RWPE2 (cell line): ENCODE data around the gene HOXA13.

Experiments used
- ATAC-seq: fragments of 200-7000 bp; cut with Tn5 transposase; 3 replicates; pipeline ENCODE4 v1.9.1; 2021; ENCODE audit warnings: low read depth
- DNase-seq: peaks from one replicate; pipeline ENCODE4 v3.0.0-alpha.2; 2020; ENCODE audit warnings: low spot score
- H3K27ac ChIP-seq: fragments of 450-650 bp; 2 replicates; pipeline ENCODE4 v1.5.1; 2017; ENCODE audit warnings: mild to moderate bottlenecking; ENCODE audit not compliant: poor library complexity, severe bottlenecking
- H3K27me3 ChIP-seq: fragments of 250-450 bp; sonication (Bioruptor Pico); 2 replicates; pipeline ENCODE4 v1.5.1; 2021; ENCODE audit warnings: mild to moderate bottlenecking, moderate library complexity; ENCODE audit not compliant: insufficient read depth, poor library complexity, severe bottlenecking
- H3K36me3 ChIP-seq: fragments of 250-450 bp; sonication (Bioruptor Pico); 2 replicates; pipeline ENCODE4 v1.5.1; 2020; ENCODE audit warnings: low read depth, mild to moderate bottlenecking, moderate library complexity
- H3K4me1 ChIP-seq: fragments of 250-450 bp; sonication (Bioruptor Pico); 2 replicates; pipeline ENCODE4 v1.5.1; 2021; ENCODE audit warnings: mild to moderate bottlenecking, moderate library complexity; ENCODE audit not compliant: insufficient read depth, poor library complexity, severe bottlenecking
- H3K4me3 ChIP-seq: fragments of 250-450 bp; sonication (Bioruptor Pico); 2 replicates; pipeline ENCODE4 v1.5.1; 2021; ENCODE audit warnings: mild to moderate bottlenecking, moderate library complexity; ENCODE audit not compliant: severe bottlenecking
- H3K9me3 ChIP-seq: fragments of 250-450 bp; sonication (Bioruptor Pico); 2 replicates; pipeline ENCODE4 v1.5.1; 2021; ENCODE audit warnings: mild to moderate bottlenecking, moderate library complexity; ENCODE audit not compliant: severe bottlenecking
- CTCF ChIP-seq: fragments of 450-650 bp; IDR thresholded peaks from one replicate; pipeline ENCODE4 v1.5.1; 2017; ENCODE audit warnings: mild to moderate bottlenecking, moderate library complexity; ENCODE audit not compliant: poor library complexity, severe bottlenecking

The HOXA13 gene

DNA sequence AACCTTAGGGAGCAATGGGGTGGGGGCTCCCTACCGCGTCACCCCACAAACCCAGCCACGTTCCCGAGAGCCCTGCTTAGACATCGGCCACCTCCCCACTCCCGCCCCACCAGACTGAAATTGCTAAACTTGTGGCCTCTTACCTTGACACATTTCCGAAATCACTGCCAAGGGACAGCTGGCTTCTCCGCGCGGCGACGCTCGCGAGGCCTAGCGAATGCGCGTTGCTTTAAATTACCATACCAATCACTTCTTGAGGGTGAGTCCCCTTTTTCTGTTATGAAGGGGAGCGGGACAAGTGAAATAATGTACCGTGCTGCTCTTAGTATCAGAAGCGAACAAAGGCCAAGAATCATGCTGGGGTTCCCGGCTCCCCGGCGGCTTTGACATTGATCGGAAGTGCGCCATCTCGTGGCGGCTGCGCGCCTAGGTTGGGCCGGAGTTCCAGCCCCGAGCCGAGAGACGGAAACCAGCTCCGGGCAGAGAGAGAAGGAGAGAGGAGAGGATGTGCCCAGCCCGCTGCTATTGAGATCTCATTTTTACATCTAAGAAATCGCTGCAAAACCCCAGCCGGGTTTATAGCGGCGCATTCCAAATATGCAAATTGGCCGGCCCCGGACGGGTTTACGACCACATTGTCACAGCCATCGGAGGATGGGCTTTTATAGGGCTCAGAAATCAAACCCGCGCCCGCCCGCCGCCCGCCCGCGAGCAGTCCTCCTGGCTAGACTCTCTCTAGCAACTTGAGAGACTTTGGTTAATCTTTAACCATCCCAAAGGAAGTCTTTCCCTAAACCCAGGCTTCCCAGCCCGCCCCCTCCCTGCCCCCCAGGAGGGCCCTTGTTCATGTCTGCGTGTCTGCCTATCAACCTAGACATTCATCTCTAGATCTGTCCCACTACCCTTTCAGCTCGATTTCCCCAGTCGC lies 20.1 kb downstream of the HOXA13 start:
- H3K27ac ChIP-seq: peak overlapping the region; percentile 93
- DNase-seq (peak; percentile 82), ATAC-seq (peak; percentile 42)
- H3K4me1 ChIP-seq: peaks cover 25% of the 10 kb centered on the region
- H3K9me3 ChIP-seq: no peaks in the 10 kb centered on the region
- peak overlapping the region; percentile 33 for H3K4me3 ChIP-seq
- no peaks in the 10 kb centered on the region for H3K27me3 ChIP-seq
- TF ChIP-seq CTCF: peak; percentile 94
- no peaks in the 10 kb centered on the region for H3K36me3 ChIP-seq

DNA sequence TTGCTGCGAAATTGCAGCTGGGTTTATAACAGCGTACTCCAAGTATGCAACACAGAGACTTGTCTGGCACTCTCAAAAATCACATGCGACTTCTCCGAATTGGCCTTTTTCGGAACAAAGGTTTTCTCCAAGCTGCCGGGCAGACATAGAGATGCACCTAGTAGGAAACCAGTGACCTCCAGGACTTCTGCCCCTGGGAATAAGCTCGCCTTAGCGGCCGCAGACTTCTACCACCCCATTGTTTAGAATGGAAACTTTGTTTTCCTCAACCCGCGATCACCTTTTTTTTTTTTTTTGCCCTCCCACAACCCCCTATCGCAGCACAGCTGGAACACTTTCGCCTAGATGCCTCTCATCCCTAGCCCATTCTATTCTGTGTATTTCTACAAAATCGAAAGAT lies 20.9 kb downstream of the HOXA13 start:
- Histone ChIP-seq H3K27me3 (no peaks in the 10 kb centered on the region), H3K27ac (peak overlapping the region; percentile 93), H3K36me3 (no peaks in the 10 kb centered on the region), H3K9me3 (no peaks in the 10 kb centered on the region), H3K4me3 (peak overlapping the region; percentile 33), H3K4me1 (peaks cover 26% of the 10 kb centered on the region)
- ATAC-seq: no peak
- TF ChIP-seq CTCF: no peak
- DNase-seq: no peak

DNA sequence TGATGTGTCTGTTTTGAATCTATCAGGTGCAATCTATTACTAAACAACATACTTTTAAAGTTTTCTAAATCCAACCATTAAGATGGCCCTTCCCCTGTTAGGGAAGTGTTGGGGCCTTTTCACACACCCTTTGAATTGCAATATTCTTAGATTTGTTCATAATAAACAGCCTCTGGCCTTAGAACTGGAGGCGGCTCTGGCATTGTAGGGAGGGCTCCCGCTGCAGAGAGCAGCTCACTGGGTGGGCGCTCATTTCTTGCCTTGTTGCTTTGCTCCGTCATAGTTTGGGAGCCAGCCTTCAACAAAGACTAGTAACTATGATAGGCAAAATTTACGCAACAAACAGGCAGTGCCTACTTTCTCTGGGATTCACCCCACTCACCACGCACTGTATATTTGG lies 21.5 kb downstream of the HOXA13 start:
- Histone ChIP-seq H3K4me1 (peaks cover 26% of the 10 kb centered on the region), H3K27ac (peak overlapping the region; percentile 93), H3K36me3 (no peaks in the 10 kb centered on the region), H3K27me3 (no peaks in the 10 kb centered on the region), H3K9me3 (no peaks in the 10 kb centered on the region), H3K4me3 (peak overlapping the region; percentile 33)
- DNase-seq (peak; percentile 55), ATAC-seq (peak; percentile 25)
- no peak for TF ChIP-seq CTCF

- Histone ChIP-seq H3K27me3 (no peaks in the 10 kb centered on the region), H3K4me1 (peaks cover 26% of the 10 kb centered on the region), H3K36me3 (no peaks in the 10 kb centered on the region), H3K27ac (peak overlapping the region; percentile 93), H3K9me3 (no peaks in the 10 kb centered on the region), H3K4me3 (peak overlapping the region; percentile 33)
- no peak for TF ChIP-seq CTCF
- ATAC-seq: no peak
- DNase-seq: no peak
Measured at GRCh38 chr7:27177795-27178320, 22.0 kb downstream of the HOXA13 start.
